Gastroesophageal sphincter (tissue), 3 donors: ENCODE data around the gene CA11.

Experiments used
- POLR2A ChIP-seq, 2 donors: fragments of 450-650 bp; IDR thresholded peaks; one replicate each; pipeline ENCODE4 v1.6.1; 2017; ENCODE audit warnings: antibody characterized with exemption in 2 of 2, mild to moderate bottlenecking in 2 of 2, moderate library complexity in 1 of 2
- TF ChIP-seq, protein P1 (sequence below), 4 experiments: fragments of 200-600 bp in 2 of 4; fragments of 450-650 bp in 2 of 4; sonication (generic) in 1 of 4; IDR thresholded peaks; one replicate each; pipeline ENCODE4 v1.5.1; 2017 to 2019; ENCODE audit warnings: antibody characterized with exemption in 4 of 4, mild to moderate bottlenecking in 2 of 4, moderate library complexity in 2 of 4

- TF ChIP-seq, protein P1, sequence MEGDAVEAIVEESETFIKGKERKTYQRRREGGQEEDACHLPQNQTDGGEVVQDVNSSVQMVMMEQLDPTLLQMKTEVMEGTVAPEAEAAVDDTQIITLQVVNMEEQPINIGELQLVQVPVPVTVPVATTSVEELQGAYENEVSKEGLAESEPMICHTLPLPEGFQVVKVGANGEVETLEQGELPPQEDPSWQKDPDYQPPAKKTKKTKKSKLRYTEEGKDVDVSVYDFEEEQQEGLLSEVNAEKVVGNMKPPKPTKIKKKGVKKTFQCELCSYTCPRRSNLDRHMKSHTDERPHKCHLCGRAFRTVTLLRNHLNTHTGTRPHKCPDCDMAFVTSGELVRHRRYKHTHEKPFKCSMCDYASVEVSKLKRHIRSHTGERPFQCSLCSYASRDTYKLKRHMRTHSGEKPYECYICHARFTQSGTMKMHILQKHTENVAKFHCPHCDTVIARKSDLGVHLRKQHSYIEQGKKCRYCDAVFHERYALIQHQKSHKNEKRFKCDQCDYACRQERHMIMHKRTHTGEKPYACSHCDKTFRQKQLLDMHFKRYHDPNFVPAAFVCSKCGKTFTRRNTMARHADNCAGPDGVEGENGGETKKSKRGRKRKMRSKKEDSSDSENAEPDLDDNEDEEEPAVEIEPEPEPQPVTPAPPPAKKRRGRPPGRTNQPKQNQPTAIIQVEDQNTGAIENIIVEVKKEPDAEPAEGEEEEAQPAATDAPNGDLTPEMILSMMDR (IDR thresholded peaks at IDR 0.05), result no peak
- TF ChIP-seq POLR2A (IDR thresholded peaks at IDR 0.05), result no peak
Measured at GRCh38 chr19:48681127-48681470, 35.1 kb upstream of the CA11 start.
